Adrenal gland (tissue), 12 donors: Measurements from ENCODE around the gene TPP1. TPM values are rescaled to one million over a fixed set of nuclear protein-coding genes. Genes with fewer than 3 reads are reported as not detected.

Experiments
- DNase-seq, 7 donors: peaks; one replicate each; pipeline ENCODE4 v3.0.0-alpha.2; 2019 to 2020
- H3K27ac ChIP-seq, 5 donors: fragments of 200-600 bp; sonication (generic) in 4 of 5; 1 replicate in 3 of 5; 2 replicates in 2 of 5; pipeline versions ENCODE4 v1.5.1 to v1.8.0; 2016 to 2020; ENCODE audit warnings: mild to moderate bottlenecking in 1 of 5
- H3K27me3 ChIP-seq: fragments of 200-600 bp; 2 replicates; pipeline ENCODE4 v1.8.0; 2021
- H3K36me3 ChIP-seq, 2 donors: fragments of 200-600 bp; replicated peaks in 1 of 2; 1 replicate in 1 of 2; 2 replicates in 1 of 2; pipeline versions ENCODE4 v1.5.1 to v1.8.0; 2018 to 2022
- H3K4me1 ChIP-seq, 2 donors: fragments of 200-600 bp; replicated peaks in 1 of 2; 1 replicate in 1 of 2; 2 replicates in 1 of 2; pipeline versions ENCODE4 v1.5.1 to v1.8.0; 2018 to 2021
- H3K4me3 ChIP-seq, 4 donors: fragments of 200-600 bp; sonication (generic) in 3 of 4; one replicate each; pipeline ENCODE4 v1.5.1; 2016 to 2018
- H3K9me3 ChIP-seq, 3 donors: fragments of 200-600 bp; sonication (generic) in 1 of 3; replicated peaks in 1 of 3; 1 replicate in 2 of 3; 2 replicates in 1 of 3; pipeline versions ENCODE4 v1.5.1 to v1.8.0; 2016 to 2021
- POLR2A ChIP-seq, 2 donors: fragments of 450-650 bp; IDR thresholded peaks; one replicate each; pipeline ENCODE4 v1.6.1; 2017; ENCODE audit warnings: antibody characterized with exemption in 2 of 2, mild to moderate bottlenecking in 2 of 2, moderate library complexity in 1 of 2
- WGBS, 4 donors: extraction: QIAGEN DNeasy Blood & Tissue Kit in 2 of 4; methylation state at CpG; one replicate each; pipeline versions ENCODE4 v1.1.5 to v1.1.7; 2013 to 2017; 5-methylcytosine and 5-hydroxymethylcytosine counted together
- intact Hi-C, 2 donors: fragments of 100-400 bp; cut with DNase I; formaldehyde crosslinking; loops; one replicate each; pipeline versions ENCODE4 v1.14.1 to v1.15.0; 2022 to 2023
- polyA plus RNA-seq, 3 donors: library from polyadenylated mRNA; stranded (reverse); fragments of 200-250 nt in 2 of 3; fragments of 350-450 nt in 1 of 3; fragmentation: Illumina TruSeq in 1 of 3; extraction: RNeasy Lipid Tissue Mini Kit (QIAGEN cat#74804) in 1 of 3; gene quantifications; one replicate each; pipeline ENCODE4 v1.2.3, GENCODE V29; 2013 to 2014
- total RNA-seq, 9 donors: library from RNA; depleted of rRNA in 4 of 9; stranded (reverse); fragments of >200 nt in 4 of 9; fragments of 120-200 nt in 1 of 9; fragmentation: NEBNext Ultra II Directional in 1 of 9; extraction: Animal tissue kit (Norgen Biotek cat#: 25700) in 1 of 9; gene quantifications; one replicate each; pipeline versions ENCODE4 v1.1.0 to v1.2.4, GENCODE V29; 2013 to 2023
- TF ChIP-seq, protein P1 (sequence below), 6 experiments: fragments of 450-650 bp in 4 of 6; fragments of 200-600 bp in 2 of 6; sonication (generic) in 1 of 6; IDR thresholded peaks; 1 replicate in 5 of 6; 2 replicates in 1 of 6; pipeline versions ENCODE4 v1.5.1 to v1.8.0; 2016 to 2021; ENCODE audit warnings: antibody characterized with exemption in 6 of 6, mild to moderate bottlenecking in 2 of 6, moderate library complexity in 1 of 6
- donor health status: healthy with polysubstance abuse.
- donor health status: Bipolar disorder and iron deficiency.
- donor health status: DM: yes; HTN: yes; CAD: no.
- donor health status: DM: no; HTN: no; CAD: no.
- donor health status: DM: no; HTN: no; CAD: no.
- donor health status: DM: yes; HTN: yes; CAD: no.

The TPP1 gene
- total and polyA plus RNA-seq, 12 donors, result 53.2 to 464 (median 288) TPM

DNA sequence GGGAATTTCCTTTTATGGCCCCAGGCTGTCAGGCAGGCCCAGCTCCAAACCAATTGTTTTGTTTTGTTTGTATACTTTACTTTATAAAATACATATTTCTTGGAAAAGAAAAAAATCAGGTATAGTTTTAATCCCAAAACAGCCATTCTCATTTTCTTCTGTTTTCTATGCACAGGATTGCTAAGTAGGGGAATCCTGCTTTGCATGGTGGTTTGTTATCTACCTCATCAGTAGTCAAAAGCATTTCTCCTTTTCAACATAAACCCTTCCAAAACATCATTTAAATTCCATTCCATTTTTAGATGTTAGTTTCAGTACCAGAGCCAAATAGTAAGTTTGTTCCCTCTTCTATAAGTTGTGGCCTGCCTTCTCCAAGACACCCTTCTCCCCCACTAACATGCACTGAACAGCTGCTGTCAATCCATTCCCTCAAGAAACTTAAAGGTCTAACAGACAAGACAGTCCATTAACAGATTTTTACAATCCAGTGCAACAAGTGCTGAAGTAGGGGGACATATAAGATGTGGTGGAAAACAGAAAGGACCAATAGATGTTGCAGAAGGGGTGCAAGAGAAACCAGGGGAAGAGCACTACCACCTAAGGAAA is 11.9 kb downstream of the TPP1 start:
- peak overlapping the region in 3 of 5 donors; percentile 75 to 90 (median 89) for H3K27ac ChIP-seq
- peaks cover 34 to 53% of the 10 kb centered on the region in 2 donors for H3K4me1 ChIP-seq
- DNase-seq, result peak in 1 of 7 donors; percentile 15
- H3K27me3 ChIP-seq, result no peaks in the 10 kb centered on the region
- TF ChIP-seq, protein P1, sequence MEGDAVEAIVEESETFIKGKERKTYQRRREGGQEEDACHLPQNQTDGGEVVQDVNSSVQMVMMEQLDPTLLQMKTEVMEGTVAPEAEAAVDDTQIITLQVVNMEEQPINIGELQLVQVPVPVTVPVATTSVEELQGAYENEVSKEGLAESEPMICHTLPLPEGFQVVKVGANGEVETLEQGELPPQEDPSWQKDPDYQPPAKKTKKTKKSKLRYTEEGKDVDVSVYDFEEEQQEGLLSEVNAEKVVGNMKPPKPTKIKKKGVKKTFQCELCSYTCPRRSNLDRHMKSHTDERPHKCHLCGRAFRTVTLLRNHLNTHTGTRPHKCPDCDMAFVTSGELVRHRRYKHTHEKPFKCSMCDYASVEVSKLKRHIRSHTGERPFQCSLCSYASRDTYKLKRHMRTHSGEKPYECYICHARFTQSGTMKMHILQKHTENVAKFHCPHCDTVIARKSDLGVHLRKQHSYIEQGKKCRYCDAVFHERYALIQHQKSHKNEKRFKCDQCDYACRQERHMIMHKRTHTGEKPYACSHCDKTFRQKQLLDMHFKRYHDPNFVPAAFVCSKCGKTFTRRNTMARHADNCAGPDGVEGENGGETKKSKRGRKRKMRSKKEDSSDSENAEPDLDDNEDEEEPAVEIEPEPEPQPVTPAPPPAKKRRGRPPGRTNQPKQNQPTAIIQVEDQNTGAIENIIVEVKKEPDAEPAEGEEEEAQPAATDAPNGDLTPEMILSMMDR (IDR thresholded peaks at IDR 0.05), result no peak
- no peak for TF ChIP-seq POLR2A (IDR thresholded peaks at IDR 0.05)
- peak overlapping the region in 1 of 4 donors; percentile 0 for H3K4me3 ChIP-seq
- H3K9me3 ChIP-seq, result no peaks in the 10 kb centered on the region
- peaks cover 0 to 37% of the 10 kb centered on the region in 2 donors for H3K36me3 ChIP-seq
- intact Hi-C loops, result loop anchor here in 1 of 2 donors (10.0 kb wide), 1 partner anchor 72 kb away; no protein-coding TSS in a partner anchor

DNA sequence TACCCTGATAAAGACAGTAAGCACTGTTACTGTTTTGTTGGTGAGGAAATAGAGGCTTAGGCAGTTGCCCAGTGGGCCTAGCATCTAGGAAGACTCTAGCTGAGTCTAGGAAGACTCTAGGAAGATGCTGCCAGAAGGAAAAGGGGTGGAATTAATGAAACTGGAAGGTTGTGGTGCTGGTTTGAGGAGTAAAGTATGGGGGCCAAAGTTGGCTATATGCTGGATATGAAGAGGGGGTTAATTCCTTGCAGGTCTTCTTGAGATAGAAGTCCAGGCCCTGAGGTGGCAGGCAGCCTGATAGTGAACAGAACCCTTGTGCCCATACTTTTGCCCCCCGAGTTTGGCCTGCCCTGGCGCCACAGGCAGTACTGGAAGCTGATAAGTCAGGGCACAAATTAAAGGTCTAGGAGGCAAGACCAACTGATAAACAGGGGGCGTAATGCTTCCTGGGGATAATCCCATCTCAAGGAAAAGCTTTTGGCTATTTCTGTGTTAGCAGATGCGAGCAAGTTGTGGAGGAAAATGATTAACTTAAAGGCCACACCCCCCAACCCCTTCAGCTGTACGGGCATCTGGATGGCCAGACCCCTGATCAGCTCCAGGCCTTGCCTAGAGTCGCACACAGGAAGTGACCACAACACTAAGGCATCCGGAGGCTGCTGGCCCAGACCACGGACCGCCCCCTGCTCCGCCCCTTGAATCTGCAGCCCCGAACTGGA is 12.6 kb downstream of the TPP1 start:
- no peaks in the 10 kb centered on the region for H3K9me3 ChIP-seq
- WGBS, 4 donors, result 15 to 20% (median 20%) methylated on average over 10 to 11 of the region's 11 CpGs
- intact Hi-C loops, result loop anchor here in 1 of 2 donors (10.0 kb wide), 1 partner anchor 72 kb away; no protein-coding TSS in a partner anchor

DNA sequence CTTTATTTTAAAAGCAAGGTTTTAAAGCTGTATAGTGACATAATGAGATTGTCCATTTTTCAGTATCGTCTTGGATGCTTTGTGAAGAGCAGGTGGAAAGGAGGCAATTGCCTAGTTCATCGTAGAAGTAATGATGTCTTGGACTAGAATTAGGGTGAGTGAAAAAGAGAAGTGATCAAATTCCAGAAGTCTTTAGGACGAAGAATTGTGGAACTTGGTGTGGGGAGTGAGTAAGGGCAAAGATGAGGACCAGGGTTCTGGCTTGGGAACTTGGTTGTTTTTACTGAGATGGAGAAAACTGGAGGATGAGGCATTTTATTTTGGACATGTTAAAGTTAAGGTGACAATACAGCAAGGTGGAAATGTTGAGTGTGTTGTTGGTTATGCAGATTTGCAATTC is 14.4 kb downstream of the TPP1 start:
- WGBS, 4 donors, result 28 to 43% (median 35%) methylated on average over 3 of the region's 3 CpGs
- H3K4me3 ChIP-seq, result peak overlapping the region; percentile 48 to 95 (median 88)
- intact Hi-C loops, result loop anchor here in 1 of 2 donors (5.0 to 10.0 kb wide), 2 partner anchors 70 to 78 kb away; partner anchors contain the start of gene MRPL17
- peak overlapping the region; percentile 34 to 98 (median 90) for H3K27ac ChIP-seq
- TF ChIP-seq, protein P1 (IDR thresholded peaks at IDR 0.05), result no peak
- TF ChIP-seq POLR2A (IDR thresholded peaks at IDR 0.05), result no peak
- peak in 2 of 7 donors; percentile 5 to 9 for DNase-seq
- no peaks in the 10 kb centered on the region for H3K27me3 ChIP-seq
- peaks cover 34 to 55% of the 10 kb centered on the region in 2 donors for H3K4me1 ChIP-seq
- H3K36me3 ChIP-seq, result peaks cover 0 to 40% of the 10 kb centered on the region in 2 donors
- H3K9me3 ChIP-seq, result no peaks in the 10 kb centered on the region

More for the DNA sequence above, 12.6 kb downstream of the TPP1 start:
- Histone ChIP-seq H3K36me3 (peaks cover 0 to 37% of the 10 kb centered on the region in 2 donors), H3K4me3 (peak overlapping the region in 1 of 4 donors; percentile 95), H3K27me3 (no peaks in the 10 kb centered on the region), H3K4me1 (peaks cover 39 to 59% of the 10 kb centered on the region in 2 donors), H3K27ac (peak overlapping the region in 4 of 5 donors; percentile 75 to 90 (median 84))
- peak; percentile 84 to 96 (median 92) for DNase-seq
- TF ChIP-seq, protein P1 (IDR thresholded peaks at IDR 0.05), result no peak
- TF ChIP-seq POLR2A (IDR thresholded peaks at IDR 0.05), result peak; percentile 41 to 75

DNA sequence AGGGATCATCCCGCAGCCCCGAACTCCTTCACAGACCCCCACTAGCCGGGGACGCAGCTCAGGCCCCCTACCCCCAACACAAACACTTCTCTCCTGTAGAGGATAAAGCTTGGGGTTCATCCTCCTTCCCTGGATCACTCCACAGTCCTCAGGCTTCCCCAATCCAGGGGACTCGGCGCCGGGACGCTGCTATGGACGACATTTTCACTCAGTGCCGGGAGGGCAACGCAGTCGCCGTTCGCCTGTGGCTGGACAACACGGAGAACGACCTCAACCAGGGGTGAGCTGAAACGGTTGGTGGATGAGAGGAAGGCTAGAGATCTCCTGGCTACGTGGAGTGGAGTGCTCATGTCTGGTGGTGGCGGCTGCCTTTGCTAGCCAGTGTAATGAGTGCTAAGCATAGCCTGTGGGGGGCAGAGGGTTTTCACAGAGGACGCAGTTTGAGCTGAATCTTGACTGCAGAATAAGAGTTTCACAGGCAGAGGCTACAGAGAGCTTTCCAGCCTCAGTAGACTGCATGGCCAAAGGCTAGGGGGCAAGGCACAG is 15.1 kb downstream of the TPP1 start:
- Histone ChIP-seq H3K4me1 (peaks cover 34 to 55% of the 10 kb centered on the region in 2 donors), H3K9me3 (no peaks in the 10 kb centered on the region), H3K27ac (peak overlapping the region; percentile 34 to 98 (median 90)), H3K4me3 (peak overlapping the region; percentile 48 to 95 (median 88)), H3K36me3 (peaks cover 0 to 40% of the 10 kb centered on the region in 2 donors), H3K27me3 (no peaks in the 10 kb centered on the region)
- TF ChIP-seq, protein P1 (IDR thresholded peaks at IDR 0.05), result no peak
- peak; percentile 21 to 52 for TF ChIP-seq POLR2A (IDR thresholded peaks at IDR 0.05)
- 0 to 1% (median 0%) methylated on average over 7 to 20 of the region's 20 CpGs for WGBS, 4 donors
- DNase-seq, result peak in 6 of 7 donors; percentile 48 to 79 (median 62)
- intact Hi-C loops, result loop anchor here in 1 of 2 donors (5.0 to 10.0 kb wide), 2 partner anchors 69 to 78 kb away; partner anchors contain the start of gene MRPL17
